Measurements from ENCODE around the gene SLC6A5.

Gene SLC6A5

DNA sequence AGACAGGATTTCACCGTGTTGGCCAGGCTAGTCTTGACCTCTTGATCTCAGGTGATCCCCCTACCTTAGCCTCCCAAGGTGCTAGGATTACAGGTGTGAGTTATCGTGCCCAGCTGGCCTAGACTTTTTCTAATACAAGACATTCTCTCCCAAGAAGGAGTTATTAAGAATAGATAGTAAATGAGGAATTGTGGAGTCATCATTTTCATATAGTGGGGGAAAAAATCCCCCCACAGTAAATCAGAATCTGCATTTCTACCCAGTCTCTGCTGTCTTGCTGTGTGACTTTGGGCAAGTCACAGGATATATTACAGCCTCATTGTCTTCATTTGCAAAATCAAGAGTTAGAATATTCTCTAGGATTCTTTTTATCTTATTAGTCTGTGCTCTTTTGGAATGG lies 21.6 kb downstream of the SLC6A5 start:
- no peaks in the 10 kb centered on the region for H3K36me3 ChIP-seq

DNA sequence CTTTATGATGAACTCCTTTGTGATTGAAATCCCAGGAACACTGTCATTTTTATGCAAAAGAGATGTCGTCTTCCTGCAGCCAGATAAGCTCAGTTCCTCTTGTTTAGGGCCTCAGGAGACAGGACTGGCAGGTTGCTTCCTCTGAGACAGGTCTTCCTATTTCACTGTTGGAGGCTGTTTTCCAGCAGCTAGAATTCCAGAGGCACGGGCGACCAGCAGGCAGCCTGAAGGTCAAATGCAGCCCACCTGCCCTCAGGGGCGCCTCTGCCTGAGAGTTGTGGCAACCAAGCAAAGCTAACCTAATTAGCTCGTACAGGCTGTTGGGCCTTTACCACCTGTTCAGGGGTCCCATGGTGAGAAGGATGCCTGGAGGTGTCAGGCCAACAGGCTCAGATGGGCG lies 22.3 kb downstream of the SLC6A5 start:
- Histone ChIP-seq H3K36me3 (no peaks in the 10 kb centered on the region), H3K27ac (no peak overlapping the region), H3K9me3 (ENCODE audit: severe bottlenecking) (no peaks in the 10 kb centered on the region), H3K4me3 (ENCODE audit: low read depth, low read length) (no peak overlapping the region), H3K27me3 (ENCODE audit: insufficient read depth, low read depth, severe bottlenecking) (no peaks in the 10 kb centered on the region)
- DNase-seq: no peak
- TF ChIP-seq, protein P1, sequence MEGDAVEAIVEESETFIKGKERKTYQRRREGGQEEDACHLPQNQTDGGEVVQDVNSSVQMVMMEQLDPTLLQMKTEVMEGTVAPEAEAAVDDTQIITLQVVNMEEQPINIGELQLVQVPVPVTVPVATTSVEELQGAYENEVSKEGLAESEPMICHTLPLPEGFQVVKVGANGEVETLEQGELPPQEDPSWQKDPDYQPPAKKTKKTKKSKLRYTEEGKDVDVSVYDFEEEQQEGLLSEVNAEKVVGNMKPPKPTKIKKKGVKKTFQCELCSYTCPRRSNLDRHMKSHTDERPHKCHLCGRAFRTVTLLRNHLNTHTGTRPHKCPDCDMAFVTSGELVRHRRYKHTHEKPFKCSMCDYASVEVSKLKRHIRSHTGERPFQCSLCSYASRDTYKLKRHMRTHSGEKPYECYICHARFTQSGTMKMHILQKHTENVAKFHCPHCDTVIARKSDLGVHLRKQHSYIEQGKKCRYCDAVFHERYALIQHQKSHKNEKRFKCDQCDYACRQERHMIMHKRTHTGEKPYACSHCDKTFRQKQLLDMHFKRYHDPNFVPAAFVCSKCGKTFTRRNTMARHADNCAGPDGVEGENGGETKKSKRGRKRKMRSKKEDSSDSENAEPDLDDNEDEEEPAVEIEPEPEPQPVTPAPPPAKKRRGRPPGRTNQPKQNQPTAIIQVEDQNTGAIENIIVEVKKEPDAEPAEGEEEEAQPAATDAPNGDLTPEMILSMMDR (IDR thresholded peaks at IDR 0.05; ENCODE audit: low read depth, low read length): no peak

More for the DNA sequence above, 21.6 kb downstream of the SLC6A5 start:
- Histone ChIP-seq H3K9me3 (ENCODE audit: severe bottlenecking) (no peaks in the 10 kb centered on the region), H3K27ac (no peak overlapping the region), H3K27me3 (ENCODE audit: insufficient read depth, low read depth, severe bottlenecking) (no peaks in the 10 kb centered on the region), H3K4me3 (ENCODE audit: low read depth, low read length) (no peak overlapping the region)
- no peak for DNase-seq
- TF ChIP-seq, protein P1 (IDR thresholded peaks at IDR 0.05; ENCODE audit: low read depth, low read length): no peak

DNA sequence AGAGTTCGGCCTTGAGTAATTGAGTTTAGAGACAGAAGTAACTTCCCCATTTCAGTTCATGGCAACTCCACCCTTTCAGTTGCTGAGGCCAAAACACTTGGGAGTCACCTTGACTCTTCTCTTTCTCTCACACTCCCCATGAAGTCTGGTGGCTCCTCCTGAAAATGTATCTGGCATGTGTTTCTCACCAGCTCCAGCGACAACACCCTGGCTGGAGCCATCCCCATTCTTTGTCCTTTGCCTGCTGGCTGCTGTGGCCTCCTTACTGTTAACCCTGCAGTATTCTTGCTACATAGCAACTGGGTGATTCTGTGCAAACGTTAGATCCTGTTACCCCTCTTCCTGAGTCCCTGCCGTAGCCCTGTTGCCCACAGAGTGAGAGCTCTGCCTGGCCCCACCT lies 23.8 kb downstream of the SLC6A5 start:
- H3K4me3 ChIP-seq (ENCODE audit: low read depth, low read length): no peak overlapping the region
- no peak overlapping the region for H3K27ac ChIP-seq
- TF ChIP-seq, protein P1 (IDR thresholded peaks at IDR 0.05; ENCODE audit: low read depth, low read length): no peak
- no peaks in the 10 kb centered on the region for H3K36me3 ChIP-seq
- H3K9me3 ChIP-seq (ENCODE audit: severe bottlenecking): no peaks in the 10 kb centered on the region
- no peaks in the 10 kb centered on the region for H3K27me3 ChIP-seq (ENCODE audit: insufficient read depth, low read depth, severe bottlenecking)
- DNase-seq: no peak

DNA sequence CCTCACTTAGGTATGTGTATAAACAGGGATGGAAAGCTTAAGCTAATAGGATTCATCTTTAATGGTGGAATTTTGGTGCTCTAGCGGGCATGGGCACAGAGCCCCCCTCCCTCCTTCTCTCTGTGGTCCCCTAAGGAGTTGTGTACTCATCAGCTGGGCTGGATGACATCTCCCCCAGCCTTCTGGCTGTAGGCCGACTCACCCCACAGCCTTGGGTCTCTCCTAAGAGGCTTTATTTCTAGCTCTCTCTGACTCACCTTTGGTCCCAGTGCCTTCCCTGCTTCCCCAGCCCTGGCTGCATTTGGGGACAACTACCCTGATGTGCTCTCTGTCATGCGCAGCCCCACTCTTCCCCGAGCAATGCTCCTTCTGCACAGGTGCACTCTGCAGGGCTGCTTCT lies 26.9 kb downstream of the SLC6A5 start:
- no peaks in the 10 kb centered on the region for H3K27me3 ChIP-seq (ENCODE audit: insufficient read depth, low read depth, severe bottlenecking)
- no peak overlapping the region for H3K4me3 ChIP-seq (ENCODE audit: low read depth, low read length)
- peaks cover 6% of the 10 kb centered on the region for H3K9me3 ChIP-seq (ENCODE audit: severe bottlenecking)
- H3K36me3 ChIP-seq: no peaks in the 10 kb centered on the region
- no peak overlapping the region for H3K27ac ChIP-seq
- TF ChIP-seq, protein P1 (IDR thresholded peaks at IDR 0.05; ENCODE audit: low read depth, low read length): no peak
- DNase-seq: peak; percentile 63

DNA sequence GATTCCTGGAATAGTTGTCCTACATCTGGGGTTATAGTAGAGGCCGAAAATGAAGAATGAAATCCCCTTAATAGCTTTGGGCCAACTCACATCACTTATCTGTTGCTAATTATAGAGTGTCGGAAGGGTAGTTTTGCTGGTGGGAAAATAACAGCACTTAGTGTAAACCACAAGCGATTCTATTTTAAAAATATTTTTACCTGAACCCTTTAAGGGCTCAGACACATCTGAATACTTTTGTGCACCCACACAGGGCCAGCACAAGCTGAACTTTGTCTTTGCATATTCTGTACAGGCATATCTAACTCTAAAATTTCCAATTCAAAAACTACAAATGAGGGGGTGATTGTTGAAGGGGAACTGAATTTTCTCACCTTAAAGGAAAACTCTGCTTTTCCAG lies 27.6 kb downstream of the SLC6A5 start:
- TF ChIP-seq, protein P1 (IDR thresholded peaks at IDR 0.05; ENCODE audit: low read depth, low read length): no peak
- Histone ChIP-seq H3K36me3 (no peaks in the 10 kb centered on the region), H3K27ac (no peak overlapping the region), H3K9me3 (ENCODE audit: severe bottlenecking) (peaks cover 6% of the 10 kb centered on the region), H3K27me3 (ENCODE audit: insufficient read depth, low read depth, severe bottlenecking) (no peaks in the 10 kb centered on the region), H3K4me3 (ENCODE audit: low read depth, low read length) (no peak overlapping the region)
- no peak for DNase-seq

DNA sequence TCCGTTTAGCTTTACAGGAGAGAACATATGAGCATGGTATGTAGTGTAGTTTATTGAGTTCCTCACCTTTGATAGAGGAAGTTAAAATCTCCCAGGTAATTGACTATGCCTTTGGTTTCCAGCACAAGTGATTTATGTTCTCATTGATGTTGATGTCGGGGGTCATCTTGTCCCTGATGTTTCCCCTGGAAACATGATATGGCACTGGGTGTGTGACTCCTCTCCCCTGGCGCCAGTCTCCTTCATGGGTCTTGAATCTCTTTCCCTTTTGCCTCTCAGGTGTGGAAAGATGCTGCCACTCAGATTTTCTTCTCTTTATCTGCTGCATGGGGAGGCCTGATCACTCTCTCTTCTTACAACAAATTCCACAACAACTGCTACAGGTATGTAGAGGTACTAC lies 28.3 kb downstream of the SLC6A5 start:
- H3K36me3 ChIP-seq: no peaks in the 10 kb centered on the region
- H3K4me3 ChIP-seq (ENCODE audit: low read depth, low read length): no peak overlapping the region
- DNase-seq: no peak
- H3K9me3 ChIP-seq (ENCODE audit: severe bottlenecking): peaks cover 6% of the 10 kb centered on the region
- no peak overlapping the region for H3K27ac ChIP-seq
- H3K27me3 ChIP-seq (ENCODE audit: insufficient read depth, low read depth, severe bottlenecking): no peaks in the 10 kb centered on the region
- TF ChIP-seq, protein P1 (IDR thresholded peaks at IDR 0.05; ENCODE audit: low read depth, low read length): no peak
